DOHH2 (cell line): ENCODE measurements around the gene BRIP1.

Experiments used
- CTCF ChIP-seq: fragments of 200-600 bp; sonication (generic); IDR thresholded peaks from one replicate; pipeline ENCODE4 v1.5.1; 2014; ENCODE audit warnings: antibody characterized with exemption, mild to moderate bottlenecking, low read depth, low read length; ENCODE audit not compliant: poor library complexity, severe bottlenecking
- EZH2phosphoT487 ChIP-seq: fragments of 200-600 bp; sonication (generic); IDR thresholded peaks from 2 replicates; pipeline ENCODE4 v1.6.1; 2017; ENCODE audit warnings: borderline replicate concordance, mild to moderate bottlenecking, antibody characterized with exemption, low read length, moderate library complexity, mixed read lengths

GRCh38 chr17:61646482-61646881 is 216.8 kb downstream of the BRIP1 start:
- TF ChIP-seq CTCF (no peak), EZH2phosphoT487 (no peak)
